Kidney (tissue), 14 donors: ENCODE data around the gene COL5A2. TPM values are rescaled to one million over a fixed set of nuclear protein-coding genes. Genes with fewer than 3 reads are reported as not detected.

Experiments used
- DNase-seq, 5 donors: peaks; one replicate each; pipeline ENCODE4 v3.0.0-alpha.2; 2013 to 2020
- FAIRE-seq: peaks from 2 replicates; lab custom pipeline; 2012; peaks lifted over from hg19 to GRCh38; lab: Jason Lieb, UNC
- H3K27ac ChIP-seq, 2 donors: one replicate each; pipeline ENCODE4 v1.7.0; 2013; ENCODE audit warnings: low read depth in 2 of 2, low read length in 2 of 2, inconsistent platforms in 1 of 2
- H3K27me3 ChIP-seq: one replicate; pipeline ENCODE4 v1.7.1; 2013; ENCODE audit warnings: low read length, inconsistent platforms; ENCODE audit not compliant: control insufficient read depth, insufficient read depth
- H3K36me3 ChIP-seq, 3 donors: one replicate each; pipeline versions ENCODE4 v1.7.0 to v1.7.1; 2013; ENCODE audit warnings: low read length in 3 of 3, control low read depth in 1 of 3, inconsistent platforms in 1 of 3; ENCODE audit not compliant: insufficient read depth in 3 of 3, control insufficient read depth in 2 of 3
- H3K4me1 ChIP-seq, 3 donors: one replicate each; pipeline versions ENCODE4 v1.7.0 to v1.7.1; 2013; ENCODE audit warnings: low read length in 3 of 3, inconsistent platforms in 1 of 3, low read depth in 1 of 3; ENCODE audit not compliant: control insufficient read depth in 2 of 3, insufficient read depth in 2 of 3
- H3K4me3 ChIP-seq, 3 donors: one replicate each; pipeline versions ENCODE4 v1.7.0 to v1.8.1; 2013; ENCODE audit warnings: low read length in 3 of 3, control low read depth in 1 of 3, inconsistent platforms in 1 of 3
- H3K9ac ChIP-seq, 3 donors: one replicate each; pipeline versions ENCODE4 v1.7.0 to v1.7.1; 2013; ENCODE audit warnings: low read length in 3 of 3, control low read depth in 1 of 3, inconsistent platforms in 1 of 3
- H3K9me3 ChIP-seq, 3 donors: one replicate each; pipeline versions ENCODE4 v1.7.0 to v1.7.1; 2013; ENCODE audit warnings: low read length in 3 of 3, control low read depth in 1 of 3, inconsistent platforms in 1 of 3; ENCODE audit not compliant: control insufficient read depth in 2 of 3, insufficient read depth in 1 of 3
- intact Hi-C: fragments of 100-400 bp; cut with DNase I; formaldehyde crosslinking; loops from one replicate; pipeline ENCODE4 v1.11.1; 2022
- polyA plus RNA-seq: library from polyadenylated mRNA; stranded (reverse); fragments of 350-450 nt; fragmentation: Illumina TruSeq; extraction: RNeasy Lipid Tissue Mini Kit (QIAGEN cat#74804); gene quantifications from one replicate; pipeline ENCODE4 v1.2.3, GENCODE V29; 2014; ENCODE audit warnings: low read depth, low replicate concordance; ENCODE audit not compliant: insufficient read depth
- total RNA-seq: library from RNA; stranded (reverse); fragmentation: NEBNext Ultra II Directional; extraction: Animal tissue kit (Norgen Biotek cat#: 25700); gene quantifications from one replicate; pipeline ENCODE4 v1.2.1, GENCODE V29; 2021
- TF ChIP-seq, protein P1 (sequence below): IDR thresholded peaks from 3 replicates; pipeline ENCODE4 v1.5.1; 2012; ENCODE audit warnings: mild to moderate bottlenecking, moderate library complexity, borderline replicate concordance; ENCODE audit not compliant: insufficient read depth; ENCODE audit errors: extremely low read depth
- donor health status: control.
- donor health status: control.
- donor health status: control.
- donor health status: control.
- donor health status: control.
- donor health status: DM: yes; HTN: yes; CAD: no.
- donor health status: Normal renal cell carcinoma (clear cell type).

The COL5A2 gene
- total and polyA plus RNA-seq, 2 donors from 2014 or later: 3.6 to 12.3 TPM

- intact Hi-C loops: no loop called here
- FAIRE-seq: peak; percentile 62
These were observed 64.4 kb downstream of the COL5A2 start for GRCh38 chr2:189115126-189115525.

DNA sequence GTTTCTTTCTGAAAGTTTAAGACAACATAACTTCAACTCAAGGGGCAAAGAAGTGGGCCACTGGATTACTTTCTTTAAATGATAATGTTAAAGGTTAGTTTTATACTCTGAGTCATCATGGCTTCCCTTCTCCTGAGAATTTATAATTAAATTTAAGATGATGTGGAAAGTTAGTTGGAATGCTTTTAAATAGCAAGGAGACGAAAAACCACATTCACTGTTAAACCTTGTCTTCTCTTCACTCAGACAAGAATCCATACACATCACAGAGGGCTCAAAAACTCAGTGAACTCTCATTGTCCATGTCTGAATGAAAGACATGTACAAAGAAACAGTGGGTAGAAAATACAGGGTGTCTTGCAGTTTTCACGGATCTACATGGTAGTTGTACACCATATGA is 65.6 kb downstream of the COL5A2 start:
- H3K9me3 ChIP-seq: no peaks in the 10 kb centered on the region
- DNase-seq: no peak
- intact Hi-C loops: no loop called here
- no peak overlapping the region for H3K27ac ChIP-seq
- H3K36me3 ChIP-seq: no peaks in the 10 kb centered on the region
- H3K4me3 ChIP-seq: no peak overlapping the region
- H3K4me1 ChIP-seq: no peaks in the 10 kb centered on the region
- TF ChIP-seq, protein P1, sequence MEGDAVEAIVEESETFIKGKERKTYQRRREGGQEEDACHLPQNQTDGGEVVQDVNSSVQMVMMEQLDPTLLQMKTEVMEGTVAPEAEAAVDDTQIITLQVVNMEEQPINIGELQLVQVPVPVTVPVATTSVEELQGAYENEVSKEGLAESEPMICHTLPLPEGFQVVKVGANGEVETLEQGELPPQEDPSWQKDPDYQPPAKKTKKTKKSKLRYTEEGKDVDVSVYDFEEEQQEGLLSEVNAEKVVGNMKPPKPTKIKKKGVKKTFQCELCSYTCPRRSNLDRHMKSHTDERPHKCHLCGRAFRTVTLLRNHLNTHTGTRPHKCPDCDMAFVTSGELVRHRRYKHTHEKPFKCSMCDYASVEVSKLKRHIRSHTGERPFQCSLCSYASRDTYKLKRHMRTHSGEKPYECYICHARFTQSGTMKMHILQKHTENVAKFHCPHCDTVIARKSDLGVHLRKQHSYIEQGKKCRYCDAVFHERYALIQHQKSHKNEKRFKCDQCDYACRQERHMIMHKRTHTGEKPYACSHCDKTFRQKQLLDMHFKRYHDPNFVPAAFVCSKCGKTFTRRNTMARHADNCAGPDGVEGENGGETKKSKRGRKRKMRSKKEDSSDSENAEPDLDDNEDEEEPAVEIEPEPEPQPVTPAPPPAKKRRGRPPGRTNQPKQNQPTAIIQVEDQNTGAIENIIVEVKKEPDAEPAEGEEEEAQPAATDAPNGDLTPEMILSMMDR: no peak
- no peak for FAIRE-seq
- no peaks in the 10 kb centered on the region for H3K27me3 ChIP-seq
- H3K9ac ChIP-seq: no peak overlapping the region

More at GRCh38 chr2:189115126-189115525, 64.4 kb downstream of the COL5A2 start:
- no peaks in the 10 kb centered on the region for H3K36me3 ChIP-seq
- no peaks in the 10 kb centered on the region for H3K27me3 ChIP-seq
- DNase-seq: peak in 2 of 5 donors; percentile 19 to 44
- H3K4me1 ChIP-seq: no peaks in the 10 kb centered on the region
- TF ChIP-seq, protein P1: no peak
- H3K4me3 ChIP-seq: no peak overlapping the region
- H3K9me3 ChIP-seq: no peaks in the 10 kb centered on the region
- H3K27ac ChIP-seq: no peak overlapping the region
- H3K9ac ChIP-seq: no peak overlapping the region

- TF ChIP-seq, protein P1: no peak
- intact Hi-C loops: no loop called here
- no peaks in the 10 kb centered on the region for H3K4me1 ChIP-seq
- H3K4me3 ChIP-seq: no peak overlapping the region
- H3K27ac ChIP-seq: no peak overlapping the region
- H3K27me3 ChIP-seq: no peaks in the 10 kb centered on the region
- H3K36me3 ChIP-seq: no peaks in the 10 kb centered on the region
- no peak for DNase-seq
- no peak overlapping the region for H3K9ac ChIP-seq
- H3K9me3 ChIP-seq: no peaks in the 10 kb centered on the region
- no peak for FAIRE-seq
These were observed 68.4 kb downstream of the COL5A2 start for GRCh38 chr2:189111063-189111715.
